Endothelial cell of umbilical vein (primary cell): Measurements from ENCODE around the gene CATSPER3. TPM values are rescaled to one million over a fixed set of nuclear protein-coding genes. Genes with fewer than 3 reads are reported as not detected.

Experiments
- Bru-seq: library from RNA; stranded (reverse); fragments of 400-500 nt; gene quantifications from one replicate; lab custom pipeline; 2021; lab: Mats Ljungman, UMichigan
- BruChase-seq, 2 experiments: library from RNA; stranded (reverse); fragments of 400-500 nt; gene quantifications; one replicate each; lab custom pipeline; 2021; lab: Mats Ljungman, UMichigan
- BruUV-seq: library from RNA; stranded (reverse); fragments of 400-500 nt; replicated peaks from 2 replicates; lab custom pipeline; 2021; lab: Mats Ljungman, UMichigan
- CTCF ChIA-PET: fragments of 300-600, 350-600 bp; sonication (Branson Sonifier 250); formaldehyde crosslinking; loops from one replicate; lab custom pipeline; 2021; ENCODE audit warnings: antibody characterized with exemption, inconsistent platforms; lab: Charles Lee
- POLR2A ChIA-PET: fragments of 300-600, 350-600 bp; sonication (Branson Sonifier 250); formaldehyde crosslinking; loops from one replicate; lab custom pipeline; 2021; ENCODE audit warnings: antibody characterized with exemption, inconsistent platforms; lab: Charles Lee
- DNase-seq: peaks from one replicate; pipeline ENCODE4 v3.0.0-alpha.2; 2011; ENCODE audit warnings: low read depth, low spot score
- FAIRE-seq: peaks from 2 replicates; lab custom pipeline; 2011; peaks lifted over from hg19 to GRCh38; lab: Jason Lieb, UNC
- H2AFZ ChIP-seq: 2 replicates; pipeline ENCODE4 v1.6.0; 2012; ENCODE audit warnings: low read depth, low read length, control low read depth, inconsistent platforms
- H3K27ac ChIP-seq: 2 replicates; pipeline ENCODE4 v1.5.1; 2011; ENCODE audit warnings: low read depth, mild to moderate bottlenecking, control low read depth, low read length, moderate library complexity; ENCODE audit not compliant: insufficient read depth
- H3K27me3 ChIP-seq, 2 experiments: 2 replicates each; pipeline versions ENCODE4 v1.6.0 to v1.6.1; 2011; ENCODE audit warnings: low read length in 2 of 2, mixed read lengths in 1 of 2; ENCODE audit not compliant: control insufficient read depth in 2 of 2, insufficient read depth in 2 of 2
- H3K36me3 ChIP-seq, 2 experiments: 2 replicates in 1 of 2; 3 replicates in 1 of 2; pipeline ENCODE4 v1.5.1; 2011; ENCODE audit warnings: low read length in 2 of 2, mild to moderate bottlenecking in 1 of 2, moderate library complexity in 1 of 2; ENCODE audit not compliant: control insufficient read depth in 2 of 2, insufficient read depth in 2 of 2; ENCODE audit errors: extremely low read depth in 1 of 2
- H3K4me1 ChIP-seq: 3 replicates; pipeline ENCODE4 v1.5.1; 2011; ENCODE audit warnings: mild to moderate bottlenecking, low read length; ENCODE audit not compliant: control insufficient read depth, insufficient read depth; ENCODE audit errors: extremely low read depth
- H3K4me2 ChIP-seq: 2 replicates; pipeline ENCODE4 v1.6.1; 2011; ENCODE audit warnings: low read length, control low read depth, mixed read lengths; ENCODE audit not compliant: insufficient read depth
- H3K4me3 ChIP-seq, 3 experiments: fragments of 200-600 bp in 1 of 3; sonication (generic), shearing (Covaris generic) in 1 of 3; replicated peaks in 1 of 3; 2 replicates each; pipeline ENCODE4 v1.5.1; 2011 to 2016; ENCODE audit warnings: control low read depth in 3 of 3, low read length in 3 of 3, mild to moderate bottlenecking in 2 of 3, inconsistent platforms in 1 of 3, low read depth in 1 of 3, moderate library complexity in 1 of 3; ENCODE audit not compliant: insufficient read depth in 1 of 3
- H3K79me2 ChIP-seq: 2 replicates; pipeline ENCODE4 v1.6.0; 2012; ENCODE audit warnings: low read length, inconsistent platforms; ENCODE audit not compliant: control insufficient read depth, insufficient read depth
- H3K9ac ChIP-seq: replicated peaks from 2 replicates; pipeline ENCODE3; 2011; ENCODE audit warnings: low read length, control low read depth; ENCODE audit not compliant: insufficient read depth; ENCODE audit errors: extremely low read depth
- H3K9me1 ChIP-seq: replicated peaks from 3 replicates; pipeline ENCODE4 v1.6.0; 2011; ENCODE audit warnings: mild to moderate bottlenecking, low read length; ENCODE audit not compliant: control insufficient read depth, insufficient read depth; ENCODE audit errors: extremely low read depth
- H3K9me3 ChIP-seq: replicated peaks from 2 replicates; pipeline ENCODE4 v1.5.1; 2012; ENCODE audit warnings: low read length, inconsistent platforms; ENCODE audit not compliant: control insufficient read depth, insufficient read depth
- H4K20me1 ChIP-seq: replicated peaks from 2 replicates; pipeline ENCODE3; 2011; ENCODE audit warnings: mild to moderate bottlenecking, low read length; ENCODE audit not compliant: control insufficient read depth, insufficient read depth; ENCODE audit errors: extremely low read depth
- CTCF ChIP-seq, 2 donors: IDR thresholded peaks; 1 replicate in 1 of 2; 2 replicates in 1 of 2; pipeline ENCODE4 v1.5.1; 2011; ENCODE audit warnings: low read length in 2 of 2, mild to moderate bottlenecking in 2 of 2, moderate library complexity in 2 of 2, control low read depth in 1 of 2, inconsistent platforms in 1 of 2, low read depth in 1 of 2; ENCODE audit not compliant: insufficient read depth in 1 of 2; ENCODE audit errors: extremely low read depth in 1 of 2
- EZH2 ChIP-seq: IDR thresholded peaks from 2 replicates; pipeline ENCODE4 v1.6.1; 2012; ENCODE audit warnings: borderline replicate concordance, low read depth, mild to moderate bottlenecking, moderate library complexity, low read length, inconsistent platforms; ENCODE audit not compliant: severe bottlenecking
- FOS ChIP-seq: IDR thresholded peaks from 2 replicates; pipeline ENCODE4 v1.6.1; 2011; ENCODE audit warnings: mild to moderate bottlenecking, low read length, moderate library complexity, borderline replicate concordance; ENCODE audit not compliant: insufficient read depth
- GATA2 ChIP-seq: IDR thresholded peaks from 2 replicates; pipeline ENCODE4 v1.7.0; 2011; ENCODE audit warnings: low read depth, mild to moderate bottlenecking, moderate library complexity, mixed read lengths, low read length; ENCODE audit not compliant: insufficient read length, insufficient read depth
- JUN ChIP-seq: IDR thresholded peaks from 2 replicates; pipeline ENCODE4 v1.6.1; 2011; ENCODE audit warnings: borderline replicate concordance, low read depth; ENCODE audit not compliant: insufficient read length, insufficient read depth
- MAX ChIP-seq: IDR thresholded peaks from 2 replicates; pipeline ENCODE4 v1.6.1; 2011; ENCODE audit not compliant: insufficient read depth, insufficient read length
- MYC ChIP-seq: IDR thresholded peaks from one replicate; pipeline ENCODE4 v1.6.1; 2011; ENCODE audit warnings: mild to moderate bottlenecking, low read depth, low read length
- POLR2A ChIP-seq: IDR thresholded peaks from 2 replicates; pipeline ENCODE4 v1.6.1; 2012; ENCODE audit warnings: low read depth, mild to moderate bottlenecking, control low read depth, low read length
- POLR2AphosphoS5 ChIP-seq: IDR thresholded peaks from 2 replicates; pipeline ENCODE4 v1.6.1; 2012; ENCODE audit warnings: low read depth, mild to moderate bottlenecking, control low read depth, low read length, moderate library complexity; ENCODE audit not compliant: insufficient read depth
- dilution Hi-C: fragments of 300-500 bp; cut with MboI; formaldehyde crosslinking; loops from one replicate; pipeline ENCODE4 v1.15.0; 2019; ENCODE audit warnings: low sequenced_read_pairs; ENCODE audit not compliant: extremely low pct_ligation_motif_present
- intact Hi-C: fragments of 100-400 bp; cut with micrococcal nuclease; formaldehyde crosslinking; loops from one replicate; pipeline ENCODE4 v1.10.0; 2022
- long read RNA-seq: library from polyadenylated mRNA; stranded (forward); transcript quantifications from one replicate; pipeline ENCODE4 v2.0.0, GENCODE V29; 2021
- polyA minus RNA-seq, 3 experiments: library from RNA; depleted of rRNA, polyadenylated mRNA; stranded (reverse); fragments of >200 nt; gene quantifications; 1 replicate in 1 of 3; 2 replicates in 2 of 3; pipeline ENCODE4 v1.2.3, GENCODE V29; 2011
- polyA plus RNA-seq, 4 experiments: library from polyadenylated mRNA; depleted of rRNA in 3 of 4; stranded (reverse) in 3 of 4; unstranded in 1 of 4; fragments of >200 nt; gene quantifications; 2 replicates each; pipeline versions ENCODE4 v1.2.1 to v1.2.3, GENCODE V29; 2011 to 2012; ENCODE audit warnings: missing spikeins in 1 of 4
- total RNA-seq: library from RNA; stranded (reverse); gene quantifications from 2 replicates; pipeline ENCODE4 v1.2.3, GENCODE V29; 2021

CATSPER3 gene
- total RNA-seq = 0.71 TPM in 1 of 2 replicates, not detected in the other
- polyA plus RNA-seq = 0.35 and 0.43 TPM in 2 replicates
- polyA plus RNA-seq (2011; cell fraction: cytosol; rRNA removed) = 0.18 and 0.26 TPM in 2 replicates
- 0.61 and 0.64 TPM in 2 replicates for polyA plus RNA-seq (2011; cell fraction: nucleus; rRNA removed)
- polyA plus RNA-seq (2012) = not detected in 2 replicates
- 0.17 TPM in 1 of 2 replicates, not detected in the other for polyA minus RNA-seq
- polyA minus RNA-seq (2011; cell fraction: cytosol; rRNA and poly(A)+ RNA removed) = not detected
- 0.43 TPM in 1 of 2 replicates, not detected in the other for polyA minus RNA-seq (2011; cell fraction: nucleus; rRNA and poly(A)+ RNA removed)
- Bru-seq, nascent RNA = percentile 38 among the genes with signal in this experiment
- BruChase-seq, experiment 1, labeled RNA remaining after a 6-hour chase = percentile 44 among the genes with signal in this experiment
- percentile 47 among the genes with signal in this experiment for BruChase-seq, experiment 2, labeled RNA remaining after a 2-hour chase
- long read RNA-seq, partial matches to known transcripts = 0 of 2 reads
- long read RNA-seq, other reads (novel, unspliced or antisense) = 2 of 2 reads

DNA sequence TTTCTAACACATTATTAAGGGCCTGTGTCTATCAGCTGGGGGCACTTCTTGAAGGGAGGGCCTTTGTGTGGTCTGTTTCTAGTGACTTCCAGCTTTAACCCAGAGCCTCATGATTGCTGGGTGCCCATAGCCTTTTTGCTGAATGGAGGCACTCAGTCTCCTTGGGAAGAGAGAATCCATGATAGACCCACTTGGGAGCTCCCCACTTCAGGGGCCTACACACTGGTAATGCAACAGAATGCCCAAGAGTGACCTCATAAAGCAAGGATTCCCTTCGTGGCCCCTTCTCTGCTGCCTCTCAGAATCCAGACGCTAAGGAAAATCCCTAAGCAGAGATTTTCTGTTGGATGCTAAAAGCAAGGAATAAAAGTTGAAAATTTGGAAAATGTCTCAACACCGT is at the start of gene CATSPER3:
CATSPER3 (plus strand) TSS at position 301 of the 400 bp plus-strand sequence; CDS start at position 386, 85 bp downstream.
- Histone ChIP-seq H4K20me1 (no peaks in the 10 kb centered on the region), H3K79me2 (no peaks in the 10 kb centered on the region), H3K4me3 (no peak within 1 kb of the TSS), H2AFZ (no peak within 1 kb of the TSS), H3K27ac (no peak within 1 kb of the TSS), H3K9me1 (no peaks in the 10 kb centered on the region), H3K9me3 (no peaks in the 10 kb centered on the region), H3K36me3 (no peaks in the 10 kb centered on the region), H3K9ac (no peak within 1 kb of the TSS), H3K4me1 (no peaks in the 10 kb centered on the region), H3K27me3 (no peaks in the 10 kb centered on the region), H3K4me2 (no peak within 1 kb of the TSS)
- dilution Hi-C loops = no loop called here
- DNase-seq = no peak
- ChIA-PET POLR2A (no interaction called here), CTCF (no interaction called here)
- BruUV-seq = no TSS peak
- no peak for TF ChIP-seq MAX
- TF ChIP-seq POLR2A = no peak
- no peak for TF ChIP-seq JUN
- no peak for TF ChIP-seq FOS
- no peak for FAIRE-seq
- intact Hi-C loops = no loop called here

DNA sequence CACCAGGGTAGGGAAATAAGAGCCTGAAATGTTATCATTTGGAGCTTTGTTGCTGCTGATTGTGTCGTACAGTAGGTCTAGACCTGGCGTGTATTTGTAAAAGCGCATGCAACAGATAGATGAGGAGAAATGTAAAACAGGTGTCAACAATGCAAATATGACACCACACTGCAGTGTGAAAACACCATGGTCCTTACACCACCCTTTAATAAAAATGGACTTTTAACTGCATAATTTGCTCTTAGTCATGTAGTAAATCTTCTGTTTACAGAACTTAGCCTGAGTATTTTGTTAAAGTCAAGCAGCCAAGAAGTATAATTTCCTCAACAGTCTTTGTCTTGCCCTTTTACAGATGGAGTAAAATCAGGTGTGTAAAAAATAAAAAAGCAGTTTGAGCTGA is 48.8 kb upstream of the CATSPER3 start:
- CTCF ChIA-PET = no interaction called here
- BruUV-seq = no TSS peak
- Histone ChIP-seq H3K27me3 (no peaks in the 10 kb centered on the region), H3K9me3 (no peaks in the 10 kb centered on the region), H3K79me2 (no peaks in the 10 kb centered on the region), H3K4me1 (no peaks in the 10 kb centered on the region), H3K9me1 (no peaks in the 10 kb centered on the region), H3K9ac (no peak overlapping the region), H4K20me1 (no peaks in the 10 kb centered on the region), H3K27ac (no peak overlapping the region), H3K4me3 (no peak overlapping the region), H3K4me2 (no peak overlapping the region), H3K36me3 (peaks cover 2 to 3% of the 10 kb centered on the region in 2 experiments), H2AFZ (no peak overlapping the region)
- FAIRE-seq = no peak
- intact Hi-C loops (loop anchor here (1.0 kb wide), 1 partner anchor 413 kb away; no protein-coding TSS in a partner anchor), dilution Hi-C loops (no loop called here)
- DNase-seq = no peak
- POLR2A ChIA-PET = no interaction called here
- TF ChIP-seq EZH2 = no peak
- no peak for TF ChIP-seq POLR2AphosphoS5
- TF ChIP-seq POLR2A = no peak
- TF ChIP-seq FOS = no peak
- TF ChIP-seq JUN = no peak
- no peak for TF ChIP-seq CTCF (IDR thresholded peaks at IDR 0.05; ENCODE audit: extremely low read depth in 1 of 2, insufficient read depth in 1 of 2, low read depth in 1 of 2, low read length in 2 of 2)
- no peak for TF ChIP-seq GATA2
- no peak for TF ChIP-seq MYC
